Spinal cord (tissue), 10 donors: ENCODE results near the gene BMERB1. TPM values are rescaled to one million over a fixed set of nuclear protein-coding genes. Genes with fewer than 3 reads are reported as not detected.

Experiments
- DNase-seq, 6 donors: peaks; one replicate each; pipeline versions ENCODE4 v3.0.0 to v3.0.0-alpha.2; 2013 to 2015; ENCODE audit warnings: low spot score in 6 of 6, low read depth in 4 of 6
- H3K27ac ChIP-seq: one replicate; pipeline ENCODE4 v1.5.1; 2013; ENCODE audit warnings: low read depth, low read length, control low read depth
- H3K27me3 ChIP-seq: one replicate; pipeline ENCODE4 v1.6.1; 2013; ENCODE audit warnings: low read length; ENCODE audit not compliant: control insufficient read depth, insufficient read depth
- H3K36me3 ChIP-seq: one replicate; pipeline ENCODE4 v1.6.1; 2013; ENCODE audit warnings: low read length; ENCODE audit not compliant: control insufficient read depth, insufficient read depth
- H3K4me1 ChIP-seq: one replicate; pipeline ENCODE4 v1.6.1; 2013; ENCODE audit warnings: low read length; ENCODE audit not compliant: control insufficient read depth, insufficient read depth
- H3K4me3 ChIP-seq: one replicate; pipeline ENCODE4 v1.5.1; 2013; ENCODE audit warnings: low read depth, low read length, control low read depth
- H3K9me3 ChIP-seq: one replicate; pipeline ENCODE4 v1.6.1; 2013; ENCODE audit warnings: low read length; ENCODE audit not compliant: control insufficient read depth, insufficient read depth
- WGBS: methylation state at CpG from one replicate; pipeline ENCODE4 v1.1.5; 2013; ENCODE audit warnings: missing lambda C conversion rate; ENCODE audit not compliant: insufficient coverage; 5-methylcytosine and 5-hydroxymethylcytosine counted together
- polyA plus RNA-seq, 2 donors: library from polyadenylated mRNA; unstranded; fragments of 120-200 nt; gene quantifications; one replicate each; pipeline ENCODE4 v1.2.1, GENCODE V29; 2013; ENCODE audit not compliant: insufficient read length in 2 of 2
- total RNA-seq, 2 donors: library from RNA; depleted of rRNA in 1 of 2; stranded (reverse); fragments of 120-200 nt in 1 of 2; fragments of >200 nt in 1 of 2; gene quantifications; one replicate each; pipeline versions ENCODE4 v1.2.3 to v1.2.4, GENCODE V29; 2013 to 2014
- donor health status: healthy.

Gene BMERB1
- total and polyA plus RNA-seq, 4 donors: 70.7 to 266 (median 177) TPM

DNA sequence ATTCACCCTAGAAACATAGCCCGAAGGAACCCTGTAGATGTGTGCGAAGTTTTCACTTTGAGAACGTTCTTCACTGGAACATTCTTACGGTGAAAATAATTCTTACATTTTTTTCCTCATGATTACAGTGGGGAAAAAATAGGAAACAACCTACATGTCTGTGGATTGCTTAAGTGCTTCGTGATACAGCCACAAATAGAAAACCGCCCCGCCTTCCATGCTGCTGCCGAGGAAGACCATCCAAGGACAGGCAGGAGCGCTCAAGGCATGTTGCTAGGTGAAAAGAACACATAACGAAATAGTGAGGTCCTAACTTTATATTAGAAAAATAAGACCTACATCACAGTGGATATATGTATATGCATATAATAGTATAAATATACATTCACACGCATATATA is 78.8 kb downstream of the BMERB1 start:
- Histone ChIP-seq H3K36me3 (peaks cover 12% of the 10 kb centered on the region), H3K27me3 (no peaks in the 10 kb centered on the region), H3K4me1 (peaks cover 14% of the 10 kb centered on the region), H3K4me3 (no peak overlapping the region), H3K27ac (no peak overlapping the region), H3K9me3 (no peaks in the 10 kb centered on the region)
- no CpG with 5 or more reads among the region's 11 CpGs for WGBS
- no peak for DNase-seq

DNA sequence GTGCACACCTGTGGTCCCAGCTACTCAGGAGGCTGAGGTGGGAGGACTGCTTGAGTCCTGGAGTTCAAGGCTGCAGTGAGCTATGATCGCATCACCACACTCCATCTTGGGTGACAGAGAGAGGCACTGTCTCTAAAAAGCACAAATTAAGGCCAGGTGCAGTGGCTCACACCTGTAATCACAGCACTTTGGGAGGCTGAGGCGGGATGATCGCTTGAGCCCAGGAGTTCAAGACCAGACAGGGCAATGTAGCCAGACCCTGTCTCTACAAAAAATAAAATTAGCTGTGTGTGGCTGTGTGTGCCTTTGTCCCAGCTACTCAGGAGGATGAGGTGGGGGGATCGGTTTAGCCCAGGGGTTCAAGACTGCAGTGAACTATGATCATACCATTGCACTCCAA is 81.6 kb downstream of the BMERB1 start:
- WGBS: 89% methylated on average over 3 of the region's 4 CpGs
- DNase-seq: no peak
- Histone ChIP-seq H3K4me3 (no peak overlapping the region), H3K27ac (no peak overlapping the region), H3K27me3 (no peaks in the 10 kb centered on the region), H3K9me3 (no peaks in the 10 kb centered on the region), H3K4me1 (peaks cover 28% of the 10 kb centered on the region), H3K36me3 (peaks cover 12% of the 10 kb centered on the region)

DNA sequence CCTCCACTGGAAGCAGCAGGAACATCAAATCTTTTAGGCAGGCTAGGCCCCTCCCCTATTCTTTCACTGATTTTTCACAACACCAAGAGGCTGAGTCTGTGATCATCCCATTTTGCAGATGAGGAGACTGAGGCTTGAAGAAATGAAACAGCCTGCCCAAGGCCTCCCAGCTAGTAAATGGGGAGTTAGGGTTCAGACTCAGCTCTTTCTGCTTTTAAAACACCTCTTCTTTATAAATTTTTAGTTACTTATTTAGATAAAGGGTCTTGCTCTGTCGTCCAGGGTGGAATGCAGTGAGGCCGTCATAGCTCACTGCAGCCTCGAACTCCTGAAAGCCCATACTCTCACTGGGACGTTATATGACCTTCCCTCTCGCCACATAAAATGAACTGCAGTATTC is 82.2 kb downstream of the BMERB1 start:
- Histone ChIP-seq H3K4me3 (no peak overlapping the region), H3K36me3 (peaks cover 12% of the 10 kb centered on the region), H3K27ac (no peak overlapping the region), H3K9me3 (no peaks in the 10 kb centered on the region), H3K4me1 (peaks cover 32% of the 10 kb centered on the region), H3K27me3 (no peaks in the 10 kb centered on the region)
- 100% methylated on average over 3 of the region's 5 CpGs for WGBS
- DNase-seq: no peak

DNA sequence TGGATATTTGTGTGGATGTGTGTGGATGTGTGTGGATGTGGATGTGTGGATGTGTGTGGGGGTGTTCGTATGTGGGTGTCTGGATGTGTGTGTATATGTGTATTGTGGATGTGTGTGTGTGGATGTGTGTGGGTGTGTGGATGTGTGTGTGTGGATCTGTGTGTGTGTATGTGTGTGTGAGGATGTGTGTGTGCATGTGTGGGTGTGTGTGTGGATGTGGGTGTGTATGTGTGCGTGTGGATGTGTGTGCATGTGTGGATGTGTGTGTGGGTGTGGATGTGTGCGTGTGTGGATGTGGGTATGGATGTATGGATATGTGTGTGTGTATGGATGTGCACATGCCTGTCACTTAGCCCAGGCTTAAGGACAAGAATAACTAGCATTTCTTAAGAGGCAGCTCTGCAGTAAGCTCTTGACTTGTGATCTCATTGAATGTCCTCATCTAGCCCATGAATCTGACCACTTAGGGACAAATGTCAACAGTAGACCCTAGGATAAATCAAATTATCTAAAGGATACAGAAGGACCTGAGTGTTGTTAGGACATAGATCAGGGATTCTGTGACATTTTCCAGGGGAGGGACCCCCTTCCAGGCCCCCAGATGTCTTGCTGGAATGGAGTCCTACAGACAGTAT is 83.5 kb downstream of the BMERB1 start:
- DNase-seq: no peak
- H3K4me1 ChIP-seq: peaks cover 41% of the 10 kb centered on the region
- H3K36me3 ChIP-seq: peaks cover 12% of the 10 kb centered on the region
- WGBS: 89% methylated on average over 3 of the region's 3 CpGs
- no peaks in the 10 kb centered on the region for H3K9me3 ChIP-seq
- H3K27ac ChIP-seq: peak overlapping the region; percentile 37
- H3K4me3 ChIP-seq: no peak overlapping the region
- no peaks in the 10 kb centered on the region for H3K27me3 ChIP-seq

DNA sequence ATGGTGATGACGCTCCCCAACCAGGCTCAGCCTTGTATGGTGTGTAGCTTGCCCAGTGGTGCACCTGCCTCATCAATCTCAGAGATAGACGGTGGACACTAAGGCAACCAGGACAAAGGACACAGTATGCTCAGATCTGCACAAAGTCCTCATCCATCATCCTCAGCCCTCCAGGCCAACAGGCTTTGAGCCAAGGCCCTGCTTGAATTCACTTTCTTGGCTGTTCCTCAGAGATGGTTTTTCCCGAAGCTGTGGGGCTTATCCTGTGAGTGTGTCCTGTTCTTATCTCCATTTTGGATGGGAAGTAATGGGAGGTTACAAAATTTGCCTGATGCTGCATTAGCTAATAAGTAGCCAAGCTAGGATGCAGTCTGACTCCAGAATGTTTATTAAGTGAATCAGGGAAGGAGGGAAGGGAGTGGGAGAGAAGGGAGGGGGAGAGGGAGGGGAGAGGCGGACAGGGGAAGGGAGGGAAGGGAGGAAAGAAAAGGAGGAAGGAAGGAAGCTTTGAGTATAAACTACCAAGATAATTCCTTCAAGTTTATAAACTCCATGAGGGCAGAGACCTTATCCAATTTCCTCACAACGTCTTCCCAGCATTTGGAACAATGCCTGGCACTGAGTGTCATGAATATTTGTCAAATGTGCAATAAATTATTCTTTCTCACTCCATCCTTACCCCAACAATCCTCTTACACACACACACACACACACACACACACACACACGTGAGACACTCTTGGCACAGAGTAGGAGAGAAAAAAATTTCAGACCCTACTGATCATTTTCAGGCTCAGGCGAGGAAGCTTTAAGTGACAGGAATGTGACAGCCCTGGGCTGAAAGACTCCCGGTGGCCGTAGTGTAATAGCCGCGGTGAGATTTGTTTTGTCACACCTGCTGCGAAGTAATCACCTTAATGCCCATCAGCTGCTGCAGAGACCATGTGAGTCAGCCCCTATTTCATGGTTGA is 84.3 kb downstream of the BMERB1 start:
- Histone ChIP-seq H3K27ac (peak overlapping the region; percentile 37), H3K4me1 (peaks cover 47% of the 10 kb centered on the region), H3K36me3 (peaks cover 12% of the 10 kb centered on the region), H3K4me3 (no peak overlapping the region), H3K27me3 (no peaks in the 10 kb centered on the region), H3K9me3 (no peaks in the 10 kb centered on the region)
- peak in 5 of 6 donors; percentile 43 to 89 (median 60) for DNase-seq
- 23% methylated on average over 9 of the region's 12 CpGs for WGBS

DNA sequence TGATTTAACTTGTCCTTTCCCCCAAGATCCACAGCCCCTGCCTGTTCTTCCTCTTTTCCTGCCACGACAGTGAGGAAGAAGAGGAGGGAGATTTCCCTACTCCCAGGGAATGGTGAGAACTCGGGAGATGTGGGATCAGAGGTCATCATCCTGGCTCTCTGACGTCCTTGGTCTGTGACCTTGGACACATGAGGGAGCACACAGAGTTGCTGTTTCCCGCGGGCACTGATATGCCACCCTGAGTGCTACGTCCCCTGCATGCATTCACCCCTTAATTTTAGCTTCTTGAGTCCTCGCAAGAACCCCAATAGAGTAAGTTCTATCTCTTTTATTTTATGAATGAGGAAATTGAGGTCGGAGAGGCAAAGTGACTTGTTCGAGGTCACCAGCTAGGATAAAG is 85.4 kb downstream of the BMERB1 start:
- DNase-seq: no peak
- WGBS: 80% methylated on average over 2 of the region's 9 CpGs

DNA sequence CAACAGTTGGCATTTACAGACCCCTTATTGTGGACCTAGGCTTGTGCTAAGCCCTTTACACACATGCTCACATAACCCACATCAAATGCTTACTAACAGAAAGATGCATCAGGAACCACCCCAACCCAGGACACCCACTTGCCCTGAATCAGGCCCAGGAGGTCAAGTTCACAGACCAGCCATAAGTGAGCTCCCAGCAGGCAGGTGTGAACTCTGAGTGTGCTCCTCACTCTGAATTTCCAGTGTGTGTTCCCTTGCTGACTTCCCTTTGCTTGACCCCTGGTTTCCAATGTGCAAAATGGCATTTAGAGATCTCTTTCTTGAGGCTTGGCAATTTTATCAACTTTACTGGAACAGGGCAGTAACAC is 87.0 kb downstream of the BMERB1 start:
- H3K27me3 ChIP-seq: no peaks in the 10 kb centered on the region
- peaks cover 6% of the 10 kb centered on the region for H3K36me3 ChIP-seq
- peaks cover 44% of the 10 kb centered on the region for H3K4me1 ChIP-seq
- H3K4me3 ChIP-seq: no peak overlapping the region
- no peak overlapping the region for H3K27ac ChIP-seq
- H3K9me3 ChIP-seq: no peaks in the 10 kb centered on the region
- no peak for DNase-seq

More for the DNA sequence above, 85.4 kb downstream of the BMERB1 start:
- Histone ChIP-seq H3K9me3 (no peaks in the 10 kb centered on the region), H3K4me3 (no peak overlapping the region), H3K27ac (no peak overlapping the region), H3K4me1 (peaks cover 47% of the 10 kb centered on the region), H3K27me3 (no peaks in the 10 kb centered on the region), H3K36me3 (peaks cover 12% of the 10 kb centered on the region)

DNA sequence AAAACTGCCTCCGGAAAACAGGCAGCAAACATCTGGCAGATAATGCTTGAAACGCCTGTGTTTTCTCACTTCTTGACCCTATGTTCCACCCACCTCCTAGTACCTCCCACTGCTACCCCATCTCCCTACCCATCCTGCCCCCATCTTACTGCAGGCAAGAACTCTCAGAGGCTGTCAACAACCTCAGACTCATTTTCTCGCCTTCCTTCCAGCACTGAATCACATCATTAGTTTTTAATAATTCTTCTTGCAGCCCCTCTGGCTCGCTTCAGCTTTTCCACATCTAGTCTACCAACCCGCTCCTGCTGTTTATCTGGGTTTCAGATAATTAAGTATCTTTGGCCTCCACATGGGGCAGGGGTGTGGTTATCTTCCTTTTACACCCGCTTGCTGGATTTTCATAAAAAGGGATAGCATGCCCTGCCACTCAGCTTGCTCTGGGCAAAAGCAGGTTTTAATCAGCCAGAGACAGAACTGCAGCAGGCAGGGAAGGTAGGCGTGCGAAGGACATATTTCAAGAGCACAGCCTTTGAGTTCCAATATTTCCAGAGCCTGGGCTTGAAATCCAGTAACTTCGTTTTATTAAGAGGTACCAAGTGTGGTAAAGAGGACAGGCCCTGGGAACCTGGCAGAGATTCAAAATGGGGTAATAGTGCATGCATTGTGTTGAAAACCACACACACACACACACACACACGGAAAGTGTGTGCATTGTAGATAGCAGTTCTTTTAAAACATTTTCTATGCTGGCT is 87.5 kb downstream of the BMERB1 start:
- no peak overlapping the region for H3K27ac ChIP-seq
- peak in 3 of 6 donors; percentile 42 to 83 (median 62) for DNase-seq

DNA sequence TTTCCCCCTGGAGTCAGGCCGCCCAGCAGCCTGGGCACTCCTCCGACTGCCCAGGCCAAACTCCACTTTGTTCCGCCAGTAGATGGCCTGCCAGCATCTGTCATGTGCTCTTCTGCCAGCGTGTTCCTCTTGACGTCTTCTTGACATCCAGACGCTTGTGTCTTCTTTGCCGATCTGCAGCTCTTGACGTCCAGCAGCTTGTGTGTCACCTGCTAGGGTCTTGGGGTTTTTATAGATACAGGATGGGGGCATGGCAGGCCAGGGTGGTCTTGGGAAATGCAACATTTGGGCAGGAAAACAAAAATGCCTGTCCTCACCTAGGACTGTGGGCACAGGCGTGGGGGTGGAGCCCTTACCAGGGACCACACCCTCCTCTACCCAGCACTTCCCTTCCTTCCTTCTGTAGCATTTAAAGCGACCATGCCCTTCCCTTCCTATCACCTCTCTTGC is 88.7 kb downstream of the BMERB1 start:
- no peaks in the 10 kb centered on the region for H3K27me3 ChIP-seq
- DNase-seq: no peak
- H3K4me1 ChIP-seq: peaks cover 40% of the 10 kb centered on the region
- H3K4me3 ChIP-seq: no peak overlapping the region
- H3K27ac ChIP-seq: no peak overlapping the region
- no peaks in the 10 kb centered on the region for H3K36me3 ChIP-seq
- WGBS: 67% methylated on average over 10 of the region's 10 CpGs
- no peaks in the 10 kb centered on the region for H3K9me3 ChIP-seq

More for the DNA sequence above, 87.5 kb downstream of the BMERB1 start:
- Histone ChIP-seq H3K4me1 (peaks cover 44% of the 10 kb centered on the region), H3K4me3 (no peak overlapping the region), H3K27me3 (no peaks in the 10 kb centered on the region), H3K36me3 (peaks cover 6% of the 10 kb centered on the region), H3K9me3 (no peaks in the 10 kb centered on the region)
- 30% methylated on average over 6 of the region's 10 CpGs for WGBS
